GM18499 (cell line): ENCODE data around the gene LPP.
A peak's percentile ranks its signal among the peaks of the same experiment; 100 is the strongest.
"Not testable (repeated sequence)": the region's sequence is repeated elsewhere in the genome, so short reads cannot be mapped to it uniquely, and the experiment has no call there.

Experiments used
- ATAC-seq: cut with Tn5 transposase; IDR thresholded peaks from one replicate; pipeline ENCODE4 v1.9.1; 2021; ENCODE audit warnings: moderate number of reproducible peaks; ENCODE audit not compliant: insufficient read depth, unreplicated experiment

LPP gene

DNA sequence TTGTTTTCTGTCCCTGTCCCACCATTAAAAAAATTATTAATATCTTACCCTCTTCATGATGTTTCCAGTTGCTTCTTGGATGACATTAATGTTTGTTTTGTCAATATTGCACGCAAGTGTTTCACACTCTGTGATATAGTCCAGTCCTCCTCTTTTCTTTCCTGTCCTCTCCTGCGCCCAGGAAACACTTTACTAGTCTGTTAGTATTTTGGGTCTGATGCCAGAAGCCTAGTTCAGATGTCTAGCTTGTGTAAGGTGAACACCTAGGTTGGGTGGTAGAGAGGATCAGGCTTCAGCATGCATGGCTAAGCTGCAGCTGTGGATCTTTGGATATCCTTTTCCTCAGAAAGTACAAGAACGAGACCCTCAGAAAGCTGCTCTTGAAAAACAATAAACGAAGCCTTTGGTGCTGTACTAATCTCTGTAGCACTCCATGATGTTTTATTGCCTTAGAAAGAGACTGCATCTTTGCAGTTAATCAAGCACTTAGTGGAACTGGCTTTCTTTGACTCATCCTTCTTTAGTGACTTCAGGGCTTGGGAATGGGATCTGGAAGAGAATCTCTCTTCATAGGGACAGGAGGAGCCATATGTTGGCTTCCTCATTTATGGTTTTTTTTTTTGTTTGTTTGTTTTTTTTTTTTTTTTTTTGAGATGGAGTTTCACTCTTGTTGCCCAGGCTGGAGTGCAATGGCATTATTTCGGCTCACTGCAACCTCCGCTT, 253.4 kb downstream of the LPP start:
- ATAC-seq = no peak

GRCh38 chr3:188408831-188409230, 254.9 kb downstream of the LPP start:
- no peak for ATAC-seq

DNA sequence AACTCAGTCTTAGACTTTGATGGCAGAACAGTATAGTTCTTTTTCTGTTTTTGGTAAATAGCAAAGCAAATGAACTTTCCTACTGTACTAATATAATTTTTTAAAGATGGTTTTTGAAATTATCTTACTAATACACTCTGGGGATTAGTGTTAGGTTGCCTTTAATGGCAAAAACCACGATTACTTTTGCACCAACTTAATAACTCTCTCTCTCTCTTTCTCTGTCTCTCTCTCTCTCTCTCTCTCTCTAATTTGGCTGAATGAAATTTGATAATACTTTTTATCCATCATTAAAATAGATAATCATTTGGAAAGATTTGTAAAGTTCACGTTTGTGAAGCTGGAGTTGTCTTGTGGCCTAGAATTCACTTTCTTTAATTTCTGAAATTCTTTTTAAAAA, 257.8 kb downstream of the LPP start:
- no peak for ATAC-seq

GRCh38 chr3:188415196-188415595, 261.2 kb downstream of the LPP start:
- ATAC-seq = no peak

- no peak for ATAC-seq
These were observed 262.1 kb downstream of the LPP start for GRCh38 chr3:188416041-188416440.

DNA sequence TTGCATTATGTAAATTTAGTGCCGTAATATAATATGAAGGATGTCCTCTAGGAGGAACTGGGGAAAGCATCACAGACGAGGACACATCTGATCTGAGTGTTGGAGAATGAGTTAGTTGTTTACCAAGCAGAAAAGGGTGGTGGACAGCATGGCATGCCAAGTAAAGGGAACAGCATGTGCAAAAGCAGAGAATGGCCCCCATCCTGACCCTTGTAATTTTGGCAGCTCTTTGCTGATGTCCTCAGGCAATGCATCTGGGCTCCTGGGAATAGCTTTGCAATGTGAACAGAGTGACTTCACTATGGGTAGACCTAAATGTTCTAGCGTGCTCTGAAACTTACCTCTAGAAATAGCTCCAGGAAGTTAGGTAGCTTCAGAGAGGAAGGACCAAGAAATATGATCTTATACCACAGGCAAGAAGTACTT, 263.3 kb downstream of the LPP start:
- ATAC-seq = no peak

- ATAC-seq = no peak
These were observed 263.8 kb downstream of the LPP start for GRCh38 chr3:188417766-188418165.

- peak; percentile 12 for ATAC-seq
These were observed 267.3 kb downstream of the LPP start for GRCh38 chr3:188421151-188421821.

GRCh38 chr3:188421836-188422540, 268.0 kb downstream of the LPP start:
- ATAC-seq = peak; percentile 98

GRCh38 chr3:188427981-188428380, 274.0 kb downstream of the LPP start:
- not testable (repeated sequence) for ATAC-seq

DNA sequence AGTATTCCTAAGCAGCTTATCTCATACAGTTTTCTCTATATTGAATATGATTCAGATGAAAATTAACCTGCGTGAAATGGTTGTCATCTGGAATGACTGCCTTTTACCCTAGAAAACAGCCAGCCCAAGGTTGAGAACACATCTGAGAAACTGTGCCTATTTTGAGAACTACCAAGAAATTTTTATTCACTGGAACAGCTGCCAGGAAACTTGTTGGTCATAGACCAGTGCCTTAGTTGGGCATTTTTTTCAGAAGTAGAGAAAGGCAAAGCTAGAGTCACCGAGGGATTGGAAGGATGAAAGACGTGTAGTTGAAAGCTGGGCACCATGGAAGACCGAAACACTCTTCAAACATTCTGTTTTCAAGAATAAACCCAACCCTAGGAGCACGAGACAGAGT, 277.1 kb downstream of the LPP start:
- ATAC-seq = no peak

DNA sequence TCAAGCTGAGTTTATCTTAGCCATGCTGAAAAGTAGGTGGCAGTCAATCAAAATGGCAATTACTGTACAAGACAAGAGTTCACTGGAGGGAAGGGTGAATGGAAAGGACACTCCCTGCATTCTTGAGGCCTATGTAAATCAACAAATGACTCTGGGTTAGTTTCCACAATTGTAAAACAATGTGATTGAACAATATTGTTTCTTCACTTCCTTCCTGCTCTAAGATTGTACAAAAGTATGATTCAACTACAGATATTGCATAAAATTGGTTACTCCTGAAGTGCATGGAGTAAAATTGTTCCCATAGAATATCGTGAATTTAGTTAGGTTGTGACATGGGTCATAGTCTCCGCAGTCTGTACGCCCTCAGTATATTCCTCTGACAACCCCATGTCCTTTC, 277.6 kb downstream of the LPP start:
- ATAC-seq = no peak

DNA sequence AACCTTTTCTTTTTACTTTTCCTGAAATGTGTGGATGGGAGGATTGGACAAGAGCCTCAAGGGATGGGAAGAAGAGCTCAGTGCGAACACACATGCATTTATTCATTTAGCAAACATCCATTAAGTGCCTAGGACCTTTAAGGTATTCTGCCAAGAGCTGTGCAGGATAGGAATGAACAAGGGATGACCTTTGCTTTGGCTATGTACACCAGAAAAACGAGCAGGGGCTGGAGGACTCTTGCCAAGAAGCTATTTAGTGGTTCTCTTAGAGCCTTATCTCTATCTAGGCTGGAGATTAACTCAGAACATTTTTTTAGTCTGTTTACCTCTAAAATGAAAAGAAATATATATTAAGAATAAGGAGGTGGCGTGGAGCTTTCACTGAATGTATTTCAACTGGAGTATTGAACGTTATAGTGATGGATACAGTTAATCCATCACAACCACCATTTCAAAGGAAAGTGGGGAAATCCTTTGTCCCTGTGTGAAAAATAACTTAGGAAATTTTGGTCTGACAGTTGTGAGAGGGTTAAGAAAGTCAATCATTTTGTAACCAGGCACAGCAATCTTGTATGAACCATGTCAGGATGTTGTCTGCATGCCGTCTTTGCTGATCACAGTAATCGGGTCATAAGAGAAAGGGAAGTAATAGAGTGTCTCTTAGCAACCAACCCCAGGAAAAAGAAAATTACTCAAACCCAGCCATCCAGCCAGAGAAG, 279.0 kb downstream of the LPP start:
- no peak for ATAC-seq

- no peak for ATAC-seq
These were observed 279.7 kb downstream of the LPP start for GRCh38 chr3:188433521-188434150.

GRCh38 chr3:188434594-188434993, 280.6 kb downstream of the LPP start:
- no peak for ATAC-seq

GRCh38 chr3:188435266-188435665, 281.3 kb downstream of the LPP start:
- ATAC-seq = no peak

DNA sequence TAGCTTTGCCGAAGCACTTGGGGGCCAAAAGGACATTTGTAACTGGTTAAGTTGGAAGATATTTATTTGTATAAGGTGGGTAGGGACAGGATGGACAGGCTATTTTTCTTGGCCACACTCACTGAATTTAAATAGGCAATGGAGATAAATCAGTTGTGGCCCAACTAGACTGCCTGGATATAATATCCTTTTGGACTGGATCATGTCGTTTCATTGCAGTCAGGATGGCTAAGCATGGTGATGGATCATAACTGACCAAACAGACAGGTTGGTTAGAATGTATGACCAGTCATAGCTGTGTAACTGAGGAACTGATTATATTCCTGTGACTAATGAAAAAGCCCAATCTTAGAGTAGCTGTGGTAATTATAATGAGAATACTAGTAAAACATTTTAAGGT, 284.0 kb downstream of the LPP start:
- no peak for ATAC-seq

DNA sequence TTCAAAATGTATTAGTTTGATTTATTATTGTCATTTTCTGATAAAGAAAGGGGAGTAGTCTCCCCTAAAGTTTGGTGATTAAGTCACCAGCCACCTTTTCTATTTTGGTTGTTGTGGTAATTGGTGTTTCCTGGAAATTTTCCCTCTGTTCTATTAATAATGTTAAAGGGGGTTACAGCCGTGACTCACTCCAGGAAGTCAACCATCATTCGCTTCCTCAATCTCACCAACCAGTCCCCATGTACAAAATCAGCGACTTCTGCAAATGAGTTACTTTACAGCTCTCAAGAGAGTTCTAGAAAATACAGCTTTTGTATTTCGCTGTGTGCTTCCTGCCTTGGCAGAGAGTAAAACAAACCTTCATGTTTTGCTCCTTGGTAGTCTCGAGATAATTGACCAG, 285.1 kb downstream of the LPP start:
- ATAC-seq = peak; percentile 77

DNA sequence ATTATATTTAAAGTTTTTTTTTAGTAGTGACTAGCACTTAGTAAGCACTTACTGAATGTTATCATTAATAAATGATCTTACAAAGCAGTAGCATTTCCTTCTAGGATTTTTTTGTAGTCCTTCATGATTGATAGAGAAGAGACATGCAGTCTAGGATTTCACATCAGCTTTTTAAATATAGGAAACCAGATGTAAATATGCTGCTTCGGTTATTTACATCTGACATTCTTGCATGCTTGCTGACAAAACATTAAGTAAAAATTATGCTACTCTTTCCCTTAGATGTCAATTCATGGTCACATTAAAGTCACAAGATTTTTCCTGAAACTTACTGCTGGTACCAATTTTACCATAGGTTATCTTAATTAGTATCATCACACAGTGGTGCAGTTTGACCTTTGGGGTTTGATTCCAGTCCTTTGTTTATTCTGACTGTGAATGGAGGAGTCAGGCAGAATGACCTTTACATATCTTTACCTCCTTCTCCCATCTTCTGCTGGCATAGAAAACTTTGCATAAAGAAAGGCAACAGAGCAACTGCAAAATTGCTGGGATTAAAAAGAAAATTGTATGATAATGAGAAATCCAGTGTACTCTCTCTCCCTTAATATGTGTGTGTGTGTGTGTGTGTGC, 286.5 kb downstream of the LPP start:
- no peak for ATAC-seq

- no peak for ATAC-seq
These were observed 288.5 kb downstream of the LPP start for GRCh38 chr3:188442430-188442829.
